HG03342 (cell line): ENCODE results near the gene BRF1.
A peak's percentile ranks its signal among the peaks of the same experiment; 100 is the strongest.
"Not testable (repeated sequence)": the region's sequence is repeated elsewhere in the genome, so short reads cannot be mapped to it uniquely, and the experiment has no call there.

Source experiments
- ATAC-seq: cut with Tn5 transposase; IDR thresholded peaks from one replicate; pipeline ENCODE4 v1.9.1; 2021; ENCODE audit warnings: mild to moderate bottlenecking, moderate library complexity; ENCODE audit not compliant: unreplicated experiment

The BRF1 gene

GRCh38 chr14:105300542-105301102 is at the start of gene BRF1:
Gene BRF1, minus strand, starts transcription at chr14:105301001. Its CDS starts 372 bp downstream, at chr14:105300629.
- ATAC-seq, result peak; percentile 85

- no peak for ATAC-seq
These were observed 49.2 kb upstream of the BRF1 start for GRCh38 chr14:105349992-105350391.

- no peak for ATAC-seq
These were observed 48.3 kb upstream of the BRF1 start for GRCh38 chr14:105348945-105349699.

GRCh38 chr14:105348169-105348944 is 47.6 kb upstream of the BRF1 start:
- no peak for ATAC-seq

DNA sequence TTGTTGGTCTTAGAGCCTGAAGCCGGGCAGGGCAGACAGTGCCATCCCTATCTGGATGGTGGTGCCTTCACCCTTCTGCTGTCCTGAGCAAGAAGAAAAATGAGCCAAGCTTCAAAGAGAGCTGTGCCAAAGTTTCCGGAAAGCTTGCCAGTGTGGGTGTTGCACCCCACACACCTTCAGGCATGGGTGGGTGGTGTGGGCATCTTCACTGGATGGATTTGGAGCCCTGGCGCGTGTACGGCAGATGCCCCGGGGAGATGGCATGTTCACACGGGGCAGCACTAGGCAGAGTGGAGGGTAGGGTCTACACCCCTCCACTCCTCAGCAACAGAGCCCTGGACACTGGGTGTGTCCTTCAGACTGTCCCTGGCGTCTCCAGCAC is 46.8 kb upstream of the BRF1 start:
- ATAC-seq, result no peak

- ATAC-seq, result no peak
These were observed 46.2 kb upstream of the BRF1 start for GRCh38 chr14:105346876-105347586.

DNA sequence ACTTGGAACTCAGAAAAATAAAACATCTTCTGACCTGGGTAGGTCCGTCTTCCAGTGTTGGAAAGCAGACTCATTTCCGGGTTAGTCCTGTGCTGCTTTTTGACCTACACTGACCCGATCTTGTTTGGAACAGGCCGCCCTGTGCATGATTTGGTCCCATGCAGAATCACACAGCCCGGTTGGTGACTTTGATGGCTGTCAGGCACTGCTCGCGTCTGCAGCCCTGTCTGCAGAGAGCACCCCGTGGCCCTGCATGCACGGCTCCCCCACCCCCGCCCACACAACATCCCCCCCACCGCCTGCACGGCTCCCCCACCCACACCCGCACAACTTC is 45.4 kb upstream of the BRF1 start:
- no peak for ATAC-seq

DNA sequence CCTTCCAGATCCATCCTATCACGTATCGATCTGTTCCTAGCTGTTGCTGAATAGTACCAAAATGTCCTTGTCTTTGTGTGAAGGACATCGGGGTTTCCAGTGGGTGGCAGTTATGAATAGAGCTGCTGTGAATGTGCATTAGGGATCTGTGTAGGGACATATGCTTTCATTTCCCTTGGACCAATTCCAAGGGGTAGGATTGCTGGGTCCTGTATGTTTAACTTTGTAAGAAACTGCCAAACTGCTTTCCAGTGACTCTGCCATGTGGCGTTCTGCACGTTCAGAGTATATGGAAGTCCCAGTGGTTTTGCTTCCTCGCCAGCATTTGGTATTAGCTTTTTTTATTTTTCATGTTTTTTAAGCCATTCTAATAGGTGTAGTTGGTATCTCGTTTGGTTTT is 42.4 kb upstream of the BRF1 start:
- no peak for ATAC-seq

DNA sequence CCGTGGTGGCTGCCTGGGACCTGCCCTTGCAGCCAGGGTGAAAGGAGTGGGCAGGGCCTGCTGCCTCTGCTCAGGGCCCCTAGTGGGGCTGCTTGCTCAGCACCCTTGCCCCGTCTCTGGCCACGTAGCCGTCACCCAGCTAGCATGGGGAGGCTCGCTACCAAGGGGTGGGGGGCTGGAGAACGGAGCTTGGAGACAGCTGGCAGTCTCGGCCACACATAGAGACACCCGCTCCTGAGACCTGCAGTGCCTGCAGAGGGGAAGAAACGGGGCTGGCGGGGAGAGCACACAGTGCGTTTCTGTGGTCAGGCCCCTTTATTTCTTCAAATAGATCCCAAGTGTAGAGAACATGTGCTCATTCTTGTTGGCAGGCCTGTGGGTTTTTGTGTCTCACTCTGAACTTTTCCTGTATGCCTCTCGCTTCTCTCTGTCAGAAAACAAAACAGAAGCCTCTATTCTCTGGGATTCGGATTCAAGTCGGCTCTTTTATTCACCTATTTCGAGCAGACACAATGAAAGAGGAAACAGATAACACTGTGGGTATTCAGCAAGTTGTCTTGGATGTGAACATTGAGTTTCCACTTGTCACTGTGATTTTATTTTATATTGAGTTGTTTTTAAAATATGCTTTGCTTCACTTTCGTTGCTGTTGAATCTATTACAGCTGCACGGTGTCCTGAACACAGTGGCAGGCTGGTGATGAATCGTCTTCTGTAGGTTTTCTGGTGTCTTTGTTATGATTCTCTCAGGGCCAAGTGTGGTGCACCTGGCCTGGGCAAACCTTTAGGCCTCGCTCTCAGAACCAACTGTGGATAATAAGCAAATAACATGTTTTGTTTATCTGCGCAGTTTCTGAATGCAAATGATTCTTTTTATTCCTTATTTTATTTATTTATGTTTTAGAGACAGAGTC is 40.3 kb upstream of the BRF1 start:
- no peak for ATAC-seq

DNA sequence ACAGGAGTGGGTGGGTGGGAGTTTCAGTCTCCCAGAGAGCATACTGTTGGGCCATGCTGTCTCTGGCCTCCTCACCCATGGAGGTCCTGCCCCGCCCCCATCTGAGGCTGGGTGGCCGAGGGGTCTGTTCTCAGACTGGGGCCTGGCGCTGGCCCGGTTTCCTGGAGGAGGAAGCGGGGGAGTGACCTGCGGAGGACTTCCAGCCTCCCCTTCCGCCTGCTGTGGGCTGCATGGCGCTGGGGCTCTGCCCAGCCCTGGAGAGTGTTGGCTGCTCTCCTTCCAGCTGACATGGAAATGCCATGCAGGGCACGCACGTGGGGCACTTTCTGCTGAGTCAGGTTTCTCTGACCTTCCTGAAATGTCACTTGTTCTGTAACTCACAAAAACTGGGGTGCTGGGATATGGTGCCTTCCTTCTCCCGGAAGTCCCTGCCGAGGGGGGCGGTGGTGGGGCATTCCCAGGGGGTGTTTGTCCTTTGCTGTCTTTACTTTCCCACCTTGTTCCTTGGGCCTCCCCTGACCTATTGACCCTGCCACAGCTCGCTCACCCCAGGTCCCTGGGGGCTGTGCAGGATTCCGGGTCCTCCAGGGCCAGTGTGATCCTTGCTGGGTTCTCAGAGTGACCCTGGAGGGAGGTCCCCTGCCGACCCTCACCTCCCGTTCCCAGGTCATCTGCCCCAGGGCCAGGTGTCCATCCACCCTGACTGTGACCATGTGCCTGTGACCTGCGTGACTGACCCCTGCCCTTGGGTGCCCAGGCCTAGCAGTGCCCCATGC is 37.4 kb upstream of the BRF1 start:
- ATAC-seq, result no peak

- ATAC-seq, result no peak
These were observed 36.6 kb upstream of the BRF1 start for GRCh38 chr14:105337433-105337832.

DNA sequence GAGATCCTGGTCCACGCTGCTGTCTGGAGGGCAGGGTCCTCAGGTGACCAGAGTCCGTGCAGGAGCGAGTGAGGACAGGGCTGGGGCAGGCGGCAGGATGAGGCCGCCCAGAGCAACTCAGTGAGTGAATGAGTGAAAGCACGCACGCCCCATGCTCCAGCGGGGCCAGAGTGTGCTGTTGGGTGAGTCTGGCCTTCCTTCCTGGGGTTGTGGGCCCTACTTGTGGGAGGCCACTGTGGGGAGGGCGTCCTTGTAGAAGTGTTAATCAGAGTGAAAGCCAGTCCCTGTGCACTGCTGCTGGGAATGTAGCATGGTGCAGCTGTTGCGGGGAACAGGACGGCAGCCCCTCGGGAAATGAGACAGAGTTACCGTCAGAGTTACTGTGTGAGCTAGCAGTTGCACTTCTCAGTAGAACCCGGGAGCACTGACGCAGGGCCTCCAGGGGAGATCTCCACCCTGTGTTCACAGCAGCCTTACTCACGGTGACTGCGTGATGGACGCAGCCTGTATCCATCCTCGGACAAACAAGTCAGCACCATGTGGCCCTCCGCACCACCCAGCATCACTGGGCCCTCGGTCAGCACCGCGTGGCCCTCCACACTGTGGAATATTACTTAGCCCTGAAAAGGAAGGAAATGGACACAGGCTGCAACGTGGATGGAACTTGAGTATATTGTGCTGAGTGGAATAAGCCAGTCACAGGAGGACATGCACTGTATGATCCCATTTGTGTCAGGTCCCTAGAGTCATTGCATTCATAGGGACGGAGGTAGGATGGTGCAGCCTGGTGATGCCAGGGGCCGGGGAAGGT is 35.9 kb upstream of the BRF1 start:
- no peak for ATAC-seq

DNA sequence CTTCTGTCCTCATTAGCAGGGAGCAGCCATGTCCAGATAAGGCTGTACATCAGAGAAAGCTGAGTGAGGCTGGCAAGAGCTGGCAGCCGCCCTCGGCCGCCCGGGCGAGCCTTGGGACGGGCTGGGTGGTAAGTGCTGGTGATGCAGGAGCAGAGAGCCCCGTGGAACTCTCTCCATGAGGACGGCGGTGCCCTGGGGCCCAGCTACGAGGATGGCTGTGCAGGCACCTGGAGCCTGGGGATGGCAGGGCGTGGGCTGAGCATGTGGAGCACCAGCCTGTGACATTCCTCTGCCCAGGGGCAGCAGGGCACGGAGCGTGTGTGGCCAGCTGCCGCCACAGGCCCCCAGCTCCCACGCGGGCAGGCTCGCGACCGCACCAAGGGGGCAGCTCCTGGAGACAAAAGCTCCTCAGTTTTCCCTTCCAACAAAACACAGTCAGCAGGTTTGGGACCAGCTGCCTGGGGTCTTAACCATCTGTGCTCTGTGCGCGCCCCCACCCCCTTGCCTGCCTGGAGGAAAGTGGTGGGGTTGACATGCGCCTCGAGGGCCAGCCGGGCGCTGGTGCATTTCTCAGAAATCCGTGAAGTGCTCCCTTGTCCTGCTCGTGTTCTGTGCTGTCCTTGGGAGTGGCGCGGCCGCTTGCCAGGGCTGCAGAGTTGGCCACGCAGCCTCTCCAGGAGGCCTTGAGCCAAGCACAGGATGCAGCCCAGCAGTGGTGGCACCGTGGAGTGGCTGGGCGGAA is 35.1 kb upstream of the BRF1 start:
- no peak for ATAC-seq

GRCh38 chr14:105335231-105335542 is 34.4 kb upstream of the BRF1 start:
- not testable (repeated sequence) for ATAC-seq

DNA sequence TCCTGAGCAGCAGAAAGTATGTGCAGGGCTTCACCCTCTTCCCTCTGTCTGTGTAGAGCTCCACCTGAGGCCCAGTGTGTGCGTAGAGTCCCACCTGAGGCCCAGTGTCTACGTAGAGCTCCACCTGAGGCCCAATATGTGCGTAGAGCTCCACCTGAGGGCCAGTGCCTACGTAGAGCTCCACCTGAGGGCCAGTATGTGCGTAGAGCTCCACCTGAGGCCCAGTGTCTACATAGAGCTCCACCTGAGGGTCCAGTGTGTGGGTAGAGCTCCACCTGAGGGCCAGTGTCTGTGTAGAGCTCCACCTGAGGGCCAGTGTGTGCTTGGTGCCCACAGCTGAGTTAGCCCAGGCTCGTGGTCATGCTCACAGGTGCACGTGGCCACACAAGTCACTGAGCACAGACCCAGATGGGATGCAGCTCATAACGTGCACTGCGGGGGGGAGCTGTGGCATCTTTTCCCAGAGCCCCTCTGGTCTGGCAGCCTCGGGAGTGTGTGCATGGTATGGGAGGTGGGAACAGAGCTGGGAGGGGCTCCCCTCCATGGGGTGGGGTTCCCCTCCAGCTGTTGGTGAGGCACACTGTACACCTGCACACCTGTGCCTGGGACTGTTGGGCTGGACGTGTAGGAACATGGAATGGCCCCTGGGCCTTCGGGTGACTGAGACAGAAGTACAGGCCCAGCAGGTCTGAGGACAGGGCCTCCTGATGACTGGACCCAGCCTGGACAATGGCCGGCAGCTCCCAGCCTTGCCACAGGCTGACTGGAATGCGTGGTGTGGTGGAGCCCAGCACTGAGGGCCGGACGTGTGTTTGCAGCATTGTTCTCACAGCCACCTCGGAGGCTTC is 33.8 kb upstream of the BRF1 start:
- no peak for ATAC-seq

- ATAC-seq, result no peak
These were observed 33.0 kb upstream of the BRF1 start for GRCh38 chr14:105333613-105334364.

- no peak for ATAC-seq
These were observed 32.3 kb upstream of the BRF1 start for GRCh38 chr14:105333020-105333490.
